Stimulated activated CD4-positive, alpha-beta T cell treated with anti-CD3 and anti-CD28 coated beads, Interleukin-1b, Interleukin-23, amount 100 ng/mL, for 48 hours (primary cell): ENCODE data around the gene GNA12.
A peak's percentile ranks its signal among the peaks of the same experiment; 100 is the strongest.
"Not testable (repeated sequence)": the region's sequence is repeated elsewhere in the genome, so short reads cannot be mapped to it uniquely, and the experiment has no call there.

Source experiments
- DNase-seq: peaks from one replicate; pipeline ENCODE4 v3.0.0-alpha.2; 2020

Gene GNA12

DNA sequence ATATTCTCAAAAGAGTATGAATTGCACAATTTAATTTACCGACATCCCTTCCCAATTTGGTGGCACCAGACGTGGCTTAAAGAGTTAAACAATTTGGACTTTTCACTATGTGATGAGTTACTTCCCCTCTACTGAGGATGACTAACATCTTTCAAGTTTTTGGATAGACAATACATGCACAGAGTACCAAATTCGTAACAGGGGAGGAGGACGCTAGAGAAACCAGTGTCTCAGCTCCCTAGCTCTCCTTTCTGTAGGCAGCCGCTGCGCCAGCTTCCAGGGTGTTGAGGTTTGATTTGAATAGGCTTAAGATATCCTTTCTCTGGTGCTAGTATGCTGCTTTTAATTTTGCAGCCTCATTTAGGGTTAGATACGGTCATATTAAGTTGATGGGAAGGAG, 69.2 kb downstream of the GNA12 start:
- no peak for DNase-seq

DNA sequence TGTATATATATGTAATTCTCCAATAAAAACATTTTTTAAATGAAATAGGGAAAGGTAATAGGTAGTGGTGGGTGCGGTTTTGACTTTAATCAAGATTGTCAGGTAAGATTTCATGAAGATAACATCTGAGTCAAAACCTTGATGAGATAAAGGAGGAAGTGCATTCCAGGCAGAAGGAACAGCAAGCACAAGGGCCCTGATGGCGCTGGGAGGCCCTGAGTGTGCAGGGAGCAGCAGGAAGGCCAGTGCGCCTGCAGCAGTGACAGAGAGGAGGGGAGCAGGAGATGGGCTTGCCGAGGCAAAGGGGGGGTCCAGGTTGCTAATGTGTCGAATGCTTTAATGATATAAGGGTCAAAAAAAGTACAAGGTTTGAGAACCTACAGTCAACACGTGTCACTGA, 69.8 kb downstream of the GNA12 start:
- DNase-seq = no peak

DNA sequence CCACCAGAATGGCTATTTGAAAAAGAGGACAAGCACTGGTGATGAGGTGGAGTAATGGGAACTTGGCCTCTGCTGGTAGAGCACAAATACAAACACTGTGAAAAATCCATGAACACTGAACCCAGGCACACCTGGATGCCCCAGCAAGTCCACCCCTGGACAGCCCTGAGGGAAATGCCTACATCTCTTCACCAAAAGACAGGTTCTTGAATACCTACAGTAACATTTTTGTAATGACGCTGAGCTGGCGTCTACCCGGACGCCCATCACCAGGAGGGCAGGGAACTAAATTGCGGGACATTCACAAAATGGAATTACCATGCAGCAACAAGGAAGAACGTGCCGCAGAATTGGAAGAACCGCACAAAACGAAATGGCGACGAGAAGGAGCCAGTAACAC, 70.5 kb downstream of the GNA12 start:
- no peak for DNase-seq

DNA sequence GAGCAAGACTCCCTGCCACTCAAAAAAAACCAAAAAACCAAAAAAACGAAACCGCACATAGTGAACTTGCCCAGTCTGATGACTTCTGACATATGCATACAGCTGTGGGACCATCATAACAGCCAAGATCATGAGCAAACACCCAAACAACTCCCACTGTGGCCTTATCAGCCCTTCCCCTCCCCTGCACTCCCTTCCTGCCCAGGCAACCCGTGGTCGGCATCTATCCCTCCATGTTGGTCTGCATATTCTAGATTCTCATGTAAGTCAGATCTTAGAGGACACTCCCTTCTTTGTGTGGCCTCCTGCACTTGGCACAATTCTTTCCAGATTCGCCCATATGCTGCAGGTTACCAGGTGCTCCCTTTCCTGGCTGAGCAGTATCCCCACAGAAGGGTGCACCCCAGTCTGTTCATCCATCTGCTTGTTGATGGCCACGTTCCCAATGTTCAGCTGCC, 72.8 kb downstream of the GNA12 start:
- no peak for DNase-seq

DNA sequence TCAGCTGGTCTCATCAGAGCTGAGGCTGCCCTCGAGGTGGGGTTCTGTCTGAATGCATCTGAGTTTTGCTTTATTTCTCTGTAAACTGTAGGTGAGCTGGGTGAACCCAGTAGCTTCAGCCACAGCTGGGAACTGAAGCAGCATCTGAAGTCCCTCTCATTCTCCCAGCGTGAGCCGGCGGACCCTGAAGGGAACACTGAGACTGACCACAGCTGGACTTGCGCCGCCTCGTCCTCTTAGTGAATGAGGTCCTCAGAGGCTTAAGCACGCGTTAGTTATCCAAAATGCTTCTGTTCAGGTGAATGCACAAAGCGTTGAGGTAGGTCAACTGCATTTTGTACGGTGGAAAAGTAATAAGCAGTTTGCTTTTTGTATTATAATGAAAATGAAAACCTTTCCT, 79.5 kb downstream of the GNA12 start:
- no peak for DNase-seq

DNA sequence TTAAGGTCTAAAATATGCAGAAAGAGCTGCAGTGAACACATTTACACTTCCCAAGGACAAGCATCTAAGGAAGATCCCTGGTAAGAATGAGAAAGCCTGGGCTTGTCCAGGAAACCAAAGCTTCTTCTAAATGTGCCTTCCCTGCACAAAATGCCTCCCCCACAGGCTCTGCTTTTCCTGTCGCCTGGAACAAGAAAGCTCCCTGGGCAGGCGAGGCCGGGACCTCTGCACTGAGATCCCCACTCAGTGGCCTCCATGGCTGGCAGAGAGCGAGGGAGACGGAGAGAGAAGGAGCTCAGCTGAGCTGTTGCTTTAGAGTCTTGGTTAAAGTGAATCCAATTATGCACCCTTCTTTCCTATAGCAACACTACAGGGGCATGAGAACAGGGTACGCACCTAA, 80.5 kb downstream of the GNA12 start:
- no peak for DNase-seq

DNA sequence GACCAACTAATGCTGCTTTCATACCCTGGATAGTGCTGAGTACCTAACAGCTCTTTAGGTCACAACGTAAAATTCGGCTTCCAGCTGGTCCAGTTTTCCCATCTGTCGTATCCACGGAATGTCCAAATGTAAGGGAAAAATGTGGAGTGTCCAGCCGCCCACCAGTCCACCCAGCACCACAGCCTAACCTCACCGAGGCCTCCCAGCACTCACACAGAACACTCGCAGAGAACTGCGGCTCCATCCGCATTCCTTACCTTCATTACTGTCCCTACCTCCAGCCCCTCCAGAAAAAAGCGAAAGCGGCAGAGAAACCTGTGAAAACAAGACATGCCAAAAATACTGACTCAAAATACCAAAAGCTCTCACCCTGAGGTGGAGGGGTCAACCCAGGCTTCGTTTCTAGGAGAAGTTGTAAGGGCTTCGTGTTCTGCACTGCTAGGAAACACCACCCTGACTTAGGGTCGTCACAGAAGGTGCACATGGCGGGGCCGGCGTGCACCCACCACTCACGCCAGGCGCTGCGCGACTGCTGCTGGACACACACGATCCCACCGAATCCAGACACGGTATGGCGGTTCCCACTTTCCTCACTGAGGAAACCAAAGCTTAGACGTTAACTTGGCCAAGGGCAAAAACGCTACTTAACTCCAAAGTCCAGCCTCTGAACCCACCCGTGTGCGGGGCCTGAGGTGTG, 82.2 kb downstream of the GNA12 start:
- DNase-seq = no peak

DNA sequence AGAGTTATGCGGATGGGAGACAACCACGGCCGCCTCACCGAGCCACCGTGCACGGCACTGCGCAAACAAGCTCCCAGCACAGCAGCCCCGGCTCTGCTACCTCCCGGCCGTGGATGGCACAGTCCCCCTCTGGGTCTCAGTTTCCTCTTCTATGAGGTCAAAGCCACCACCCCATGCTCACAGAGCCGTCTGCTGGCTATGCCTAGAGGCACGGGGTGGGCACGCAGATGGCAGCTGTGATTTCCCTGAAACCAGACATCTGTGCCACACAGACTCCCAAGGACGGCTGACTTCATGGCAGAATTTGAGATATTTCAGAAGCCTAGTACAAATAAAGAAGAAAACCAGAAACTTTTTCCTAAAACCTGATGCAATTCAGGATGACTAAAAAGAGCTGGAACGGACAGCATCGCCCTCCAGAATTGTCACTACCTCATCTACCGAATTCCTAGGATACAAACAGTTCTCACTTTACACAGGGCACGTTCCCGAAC, 82.9 kb downstream of the GNA12 start:
- no peak for DNase-seq

DNA sequence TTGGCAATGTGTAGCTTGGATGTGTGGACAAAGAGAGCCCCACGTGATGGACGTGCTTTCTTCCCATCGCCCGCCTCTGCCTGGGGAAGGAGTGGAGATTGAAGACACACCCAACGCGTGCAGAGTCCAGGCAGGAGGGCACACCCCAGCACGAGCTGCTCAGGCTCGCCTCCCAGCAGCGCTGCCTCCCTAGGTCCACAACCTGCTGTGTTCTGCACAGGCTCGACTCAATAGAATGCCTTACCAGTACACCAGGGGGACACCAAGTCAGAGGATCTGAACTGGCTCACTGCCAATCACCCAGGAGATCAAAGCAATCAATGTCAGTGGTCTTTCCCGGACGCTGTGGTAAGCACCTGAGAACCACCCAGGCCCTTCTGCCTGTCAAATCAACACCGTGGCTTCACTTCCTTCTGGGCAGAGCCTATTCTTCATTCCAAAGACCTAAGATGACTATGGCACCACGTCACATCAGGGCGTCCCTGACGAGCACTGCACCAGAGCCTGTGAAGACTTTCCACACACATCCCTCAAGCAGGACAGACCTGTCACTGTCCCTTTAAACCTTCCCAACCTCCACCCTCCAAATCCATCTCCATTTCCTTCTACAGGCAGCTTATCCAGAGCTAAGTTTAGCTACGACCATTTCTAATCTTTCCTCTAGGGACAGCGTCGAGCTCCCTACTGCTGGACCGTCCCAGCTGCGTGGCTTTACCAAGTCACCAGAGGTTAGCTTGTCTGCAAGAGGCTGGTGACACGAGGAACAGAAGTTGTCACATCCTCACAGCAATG, 83.8 kb downstream of the GNA12 start:
- peak; percentile 22 for DNase-seq

DNA sequence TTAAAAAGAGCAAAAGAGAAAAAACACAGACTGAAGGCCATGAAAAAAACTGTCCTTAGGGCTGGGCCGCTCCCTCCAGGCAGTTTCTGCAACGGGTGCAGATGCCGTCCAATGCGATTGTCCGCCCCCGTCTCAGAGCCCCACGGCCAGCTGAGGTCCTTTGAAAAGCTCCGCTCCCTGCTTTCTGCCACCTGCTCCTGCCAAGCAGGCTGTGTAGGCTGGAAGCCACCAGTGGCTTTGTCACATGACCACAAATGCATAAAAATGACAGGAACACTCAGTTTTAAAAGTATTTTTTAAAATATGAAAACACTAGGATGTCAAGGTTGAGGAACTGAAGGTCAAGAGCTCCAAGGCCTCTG, 84.4 kb downstream of the GNA12 start:
- no peak for DNase-seq

DNA sequence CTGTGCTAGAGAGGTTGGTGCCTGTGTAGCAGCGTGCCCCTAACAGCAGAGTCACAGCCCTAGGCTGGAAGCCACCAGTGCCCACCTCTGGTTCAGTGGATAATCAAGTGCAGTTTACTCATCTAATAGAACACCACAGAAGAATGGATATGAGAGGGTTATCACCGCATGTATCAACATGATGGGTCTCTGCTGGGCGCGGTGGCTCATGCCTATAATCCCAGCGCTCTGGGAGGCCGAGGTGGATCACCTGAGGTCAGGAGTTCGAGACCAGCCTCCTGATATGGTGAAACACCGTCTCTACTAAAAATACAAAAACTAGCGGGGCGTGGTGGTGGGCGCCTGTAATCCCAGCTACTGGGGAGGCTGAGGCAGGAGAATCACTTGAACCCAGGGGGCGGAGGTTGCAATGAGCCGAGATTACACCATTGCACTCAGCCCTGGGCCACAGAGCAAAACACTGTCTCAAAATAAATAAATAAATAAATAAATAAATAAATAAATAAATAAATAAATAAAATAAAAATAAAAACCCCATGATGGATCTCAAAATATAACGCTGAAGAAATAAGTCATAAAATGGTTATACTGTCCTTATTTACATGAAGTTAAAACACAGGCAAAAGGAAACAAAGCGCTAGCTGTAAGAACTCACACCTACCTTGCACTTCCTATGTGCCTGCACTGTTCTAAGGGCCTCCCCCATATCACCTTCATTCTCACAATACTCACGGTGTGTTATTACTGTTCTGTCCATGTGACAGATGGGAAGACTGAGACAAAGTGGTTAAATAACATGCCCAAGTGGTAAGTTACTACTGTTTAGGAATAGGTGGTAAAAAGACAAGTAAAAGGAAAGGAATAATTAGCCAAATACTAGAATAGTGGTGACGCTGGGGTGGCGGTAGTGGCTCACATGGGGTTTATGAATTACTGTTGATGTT, 85.2 kb downstream of the GNA12 start:
- DNase-seq = no peak

DNA sequence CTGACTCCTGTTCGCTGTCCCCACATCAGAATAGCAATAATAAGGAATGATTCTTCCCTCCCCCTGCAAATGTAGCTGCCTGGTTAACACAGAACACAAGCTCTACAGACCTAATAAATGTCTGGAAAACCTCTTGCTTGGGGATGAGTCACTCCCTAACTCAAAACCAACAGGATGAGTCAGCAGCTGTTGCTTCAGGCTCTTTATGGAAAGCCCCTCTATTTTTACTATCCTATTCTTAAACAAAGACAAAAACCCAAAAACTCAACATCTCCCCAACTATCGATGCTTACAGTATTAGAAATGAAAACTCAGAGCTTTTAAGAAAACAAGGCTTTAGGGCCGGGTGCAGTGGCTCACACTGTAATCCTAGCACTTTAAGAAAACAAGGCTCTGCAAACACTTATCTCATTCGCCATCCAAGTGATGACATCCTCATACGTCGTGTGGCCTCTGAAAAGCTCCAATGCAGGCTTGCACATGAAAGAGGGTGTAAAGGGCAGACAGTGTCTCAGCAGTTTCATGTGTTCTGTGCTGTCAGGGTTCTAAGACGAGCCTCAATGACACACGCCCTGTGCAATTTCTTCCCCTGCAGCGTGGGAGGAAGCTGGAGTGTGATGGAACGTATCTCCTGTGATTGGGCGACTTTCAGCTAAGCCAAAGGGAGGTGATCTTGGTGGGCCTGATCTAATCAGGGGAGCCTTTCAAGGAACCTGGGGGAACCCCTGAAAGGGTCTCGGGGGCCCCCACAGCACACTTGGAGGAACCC, 86.0 kb downstream of the GNA12 start:
- peak; percentile 89 for DNase-seq

DNA sequence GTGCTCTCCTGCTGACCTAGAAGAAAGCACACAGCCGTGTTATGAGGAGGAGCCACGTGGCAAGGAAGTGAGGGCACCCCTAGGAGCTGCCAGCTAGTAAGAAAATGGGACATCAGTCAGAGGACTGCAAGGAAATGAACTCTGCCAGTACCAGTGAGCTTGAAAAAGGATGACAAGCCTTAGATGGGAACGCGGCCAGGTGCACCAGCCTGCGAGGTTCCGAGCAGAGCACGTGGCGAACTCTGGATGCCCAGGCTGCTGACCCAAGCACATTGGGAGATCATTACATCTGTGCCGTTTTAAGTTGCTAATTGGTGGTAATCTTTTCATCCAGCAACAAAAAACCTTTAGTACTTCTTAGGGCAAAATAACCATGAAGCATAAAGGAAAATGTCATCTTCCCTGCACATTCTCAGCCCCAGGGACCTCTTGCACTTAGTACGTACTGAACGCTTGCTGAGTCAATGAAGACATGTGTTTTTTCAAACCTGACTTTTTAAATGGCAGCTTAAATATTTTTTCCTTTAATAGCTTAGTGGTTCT, 86.7 kb downstream of the GNA12 start:
- DNase-seq = no peak

DNA sequence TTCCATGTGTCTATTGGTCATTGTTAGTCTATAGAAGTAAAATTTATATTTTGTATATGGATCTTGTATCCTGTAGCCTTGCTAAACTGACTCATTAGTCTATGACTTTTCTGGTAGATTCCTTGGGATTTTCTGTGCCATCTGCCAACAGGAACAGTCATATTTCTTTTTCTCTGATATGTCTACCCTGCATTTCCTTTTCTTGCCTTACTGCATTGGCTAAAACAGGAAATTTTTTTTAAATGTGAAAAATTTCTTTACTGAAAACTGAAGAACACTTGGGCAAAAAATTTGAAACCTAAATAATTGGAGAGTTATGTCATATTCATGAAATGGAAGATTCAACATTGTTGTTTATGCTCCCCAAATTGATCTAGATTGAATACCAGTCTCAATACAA, 88.6 kb downstream of the GNA12 start:
- no peak for DNase-seq

DNA sequence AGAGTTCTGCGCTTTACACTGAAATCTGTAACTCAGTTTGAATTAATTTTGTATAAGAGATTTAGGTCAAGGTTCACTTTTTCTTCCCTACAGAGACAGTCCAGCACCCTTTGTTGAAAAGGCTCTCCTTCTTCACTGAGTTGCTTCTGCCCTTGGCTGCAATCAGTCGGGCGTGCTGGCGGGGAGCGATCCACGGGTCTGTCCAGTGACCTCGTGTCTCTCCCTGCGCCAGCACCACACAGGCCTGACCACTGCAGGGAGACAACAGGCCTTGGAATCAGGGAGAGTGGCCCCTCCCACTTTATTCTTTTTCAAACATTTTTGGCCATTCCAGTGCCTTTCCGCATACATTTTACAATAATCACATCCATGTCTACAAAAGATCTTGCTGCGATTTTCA, 89.2 kb downstream of the GNA12 start:
- DNase-seq = no peak

DNA sequence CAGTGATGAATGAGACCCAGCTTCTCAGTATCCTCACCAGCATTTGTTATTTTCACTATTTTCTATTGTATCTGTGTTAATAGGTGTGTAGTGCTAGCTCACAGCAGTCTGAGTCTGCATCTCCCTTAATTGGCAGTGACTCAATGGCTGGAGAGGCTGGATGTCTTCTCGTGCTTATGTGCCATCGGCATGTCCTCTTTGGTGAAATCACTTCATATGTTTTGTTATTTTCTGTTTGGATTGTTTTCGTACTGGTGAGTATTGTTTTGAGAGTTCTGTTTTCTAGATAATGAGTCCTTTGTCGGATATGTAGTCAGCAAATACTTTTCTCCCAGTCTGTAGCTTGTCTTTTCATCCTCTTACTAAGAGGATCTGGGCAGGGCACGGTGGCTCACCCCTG, 90.0 kb downstream of the GNA12 start:
- DNase-seq = no peak

DNA sequence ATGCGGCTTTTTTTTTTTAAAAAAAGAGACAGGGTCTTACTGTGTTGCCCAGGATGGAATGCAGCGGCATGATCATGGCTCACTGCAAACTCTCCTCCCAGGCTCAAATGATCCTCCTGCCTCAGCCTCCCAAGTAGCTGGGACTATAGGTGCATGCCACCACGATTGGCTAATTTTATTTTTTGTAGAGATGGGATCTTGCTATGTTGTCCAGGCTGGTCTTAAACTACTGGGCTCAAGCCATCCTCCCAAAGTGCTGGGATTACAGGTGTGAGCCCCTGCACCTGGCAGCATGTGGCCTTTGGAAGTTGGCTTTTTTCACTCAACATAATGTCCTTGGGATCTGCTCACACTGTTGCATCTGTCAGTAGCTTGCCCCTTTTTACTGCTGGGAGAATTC, 91.0 kb downstream of the GNA12 start:
- DNase-seq = no peak

DNA sequence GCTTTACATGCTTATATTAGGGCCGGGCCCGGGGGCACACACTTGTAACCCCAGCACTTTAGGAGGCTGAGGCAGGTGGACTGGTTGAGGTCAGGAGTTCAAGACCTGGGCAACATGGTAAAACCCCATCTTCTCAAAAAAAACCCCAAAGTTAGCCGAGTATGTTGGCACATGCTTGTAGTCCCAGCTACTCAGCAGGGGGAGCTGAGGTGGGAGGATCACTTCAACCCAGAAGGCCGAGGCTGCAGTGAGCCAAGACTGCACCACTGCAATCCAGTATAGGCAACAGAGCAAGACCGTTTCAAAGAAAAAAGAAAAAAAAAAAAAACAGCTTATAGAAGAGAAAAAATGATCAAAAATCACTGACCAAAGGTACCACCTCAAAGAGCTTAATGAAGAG, 93.0 kb downstream of the GNA12 start:
- DNase-seq = no peak

DNA sequence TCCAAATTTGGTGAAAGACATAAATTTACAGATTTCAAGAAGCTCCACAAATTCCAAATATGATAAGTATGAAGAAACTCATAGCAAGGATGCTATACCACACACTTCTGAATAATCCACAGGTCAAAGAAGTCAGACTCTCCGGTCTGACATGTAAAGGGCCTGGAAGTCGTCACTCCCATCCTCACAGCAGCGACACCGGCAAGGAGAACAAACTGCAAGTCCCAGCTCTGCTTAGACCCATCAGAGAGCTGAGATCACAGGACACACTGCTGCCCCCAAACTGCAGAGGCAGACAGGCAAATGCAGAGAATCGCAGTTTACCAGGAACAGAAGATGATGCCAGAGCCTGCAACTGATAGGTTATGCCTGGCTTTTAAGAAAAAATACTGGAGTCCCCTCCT, 94.1 kb downstream of the GNA12 start:
- no peak for DNase-seq

DNA sequence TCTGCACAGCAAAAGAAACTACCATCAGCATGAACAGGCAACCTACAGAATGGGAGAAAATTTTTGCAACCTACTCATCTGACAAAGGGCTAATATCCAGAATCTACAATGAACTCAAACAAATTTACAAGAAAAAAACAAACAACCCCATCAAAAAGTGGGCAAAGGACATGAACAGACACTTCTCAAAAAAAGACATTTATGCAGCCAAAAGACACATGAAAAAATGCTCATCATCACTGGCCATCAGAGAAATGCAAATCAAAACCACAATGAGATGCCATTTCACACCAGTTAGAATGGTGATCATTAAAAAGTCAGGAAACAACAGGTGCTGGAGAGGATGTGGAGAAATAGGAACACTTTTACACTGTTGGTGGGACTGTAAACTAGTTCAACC, 95.4 kb downstream of the GNA12 start:
- DNase-seq = not testable (repeated sequence)

DNA sequence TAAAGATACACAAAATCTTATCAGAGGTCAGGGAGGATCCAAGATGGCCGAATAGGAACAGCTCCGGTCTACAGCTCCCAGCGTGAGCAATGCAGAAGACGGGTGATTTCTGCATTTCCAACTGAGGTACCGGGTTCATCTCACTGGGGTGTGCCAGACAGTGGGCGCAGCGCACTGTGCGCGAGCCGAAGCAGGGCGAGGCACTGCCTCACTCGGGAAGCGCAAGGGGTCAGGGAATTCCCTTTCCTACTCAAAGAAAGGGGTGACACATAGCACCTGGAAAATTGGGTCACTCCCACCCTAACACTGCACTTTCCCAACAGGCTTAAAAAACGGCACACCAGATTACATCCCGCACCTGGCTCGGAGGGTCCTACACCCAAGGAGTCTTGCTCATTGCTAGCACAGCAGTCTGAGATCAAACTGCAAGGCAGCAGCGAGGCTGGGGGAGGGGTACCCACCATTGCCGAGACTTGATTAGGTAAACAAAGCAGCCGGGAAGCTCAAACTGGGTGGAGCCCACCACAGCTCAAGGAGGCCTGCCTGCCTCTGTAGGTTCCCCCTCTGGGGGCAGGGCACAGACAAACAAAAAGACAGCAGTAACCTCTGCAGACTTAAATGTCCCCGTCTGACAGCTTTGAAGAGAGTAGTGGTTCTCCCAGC, 100.5 kb downstream of the GNA12 start:
- DNase-seq = not testable (repeated sequence)
